ENCODE data around the gene GDF7. TPM values are rescaled to one million over a fixed set of nuclear protein-coding genes. Genes with fewer than 3 reads are reported as not detected.

Gene GDF7
- under 0.01 and 0.28 TPM in 2 replicates for total RNA-seq

DNA sequence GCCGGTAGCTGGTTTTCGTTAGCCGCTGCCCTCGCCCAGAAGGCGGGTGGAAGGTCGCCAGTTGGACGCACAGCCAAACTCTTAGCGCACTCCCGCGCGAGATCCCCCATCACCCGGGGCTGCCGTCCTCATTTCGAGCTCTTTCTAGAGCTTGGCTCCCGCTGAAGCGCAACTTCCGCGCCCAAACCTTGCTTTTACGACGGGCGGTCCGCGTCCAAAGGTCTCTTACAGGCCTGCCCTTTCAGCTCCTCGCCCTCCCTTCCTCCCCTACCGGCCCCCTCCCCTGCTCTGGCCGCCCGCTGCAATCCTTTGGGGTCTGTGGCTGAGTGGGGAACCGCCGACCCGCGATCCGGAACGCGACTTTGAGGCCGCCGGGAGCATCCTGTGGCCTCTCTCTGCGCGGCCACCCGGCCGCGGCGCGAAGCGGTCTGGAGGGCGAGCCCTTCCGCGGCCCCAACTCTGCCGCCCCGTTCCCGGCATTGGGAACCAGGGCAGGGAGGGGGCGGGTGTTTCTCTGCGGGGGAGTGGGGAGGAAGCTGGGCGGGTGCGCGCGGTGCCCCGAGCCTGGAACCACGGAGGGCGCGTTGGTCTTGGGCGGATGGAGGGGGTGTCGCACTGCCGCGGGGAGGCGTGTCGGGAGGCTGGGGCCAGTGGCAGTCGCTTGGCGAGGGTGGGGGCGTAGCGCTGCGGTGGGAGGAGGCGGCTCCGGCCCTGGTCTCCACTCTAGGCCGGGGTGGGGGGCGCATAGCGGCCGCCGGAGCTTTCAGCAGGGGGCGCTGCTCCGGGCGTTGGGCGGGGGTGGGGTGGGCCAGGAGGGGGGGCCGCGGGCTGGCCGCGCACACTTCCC is at the start of gene GDF7:
Gene GDF7, plus strand, starts transcription at position 841 of the 847 bp plus-strand sequence. CDS start 96 bp downstream, outside the sequence.

DNA sequence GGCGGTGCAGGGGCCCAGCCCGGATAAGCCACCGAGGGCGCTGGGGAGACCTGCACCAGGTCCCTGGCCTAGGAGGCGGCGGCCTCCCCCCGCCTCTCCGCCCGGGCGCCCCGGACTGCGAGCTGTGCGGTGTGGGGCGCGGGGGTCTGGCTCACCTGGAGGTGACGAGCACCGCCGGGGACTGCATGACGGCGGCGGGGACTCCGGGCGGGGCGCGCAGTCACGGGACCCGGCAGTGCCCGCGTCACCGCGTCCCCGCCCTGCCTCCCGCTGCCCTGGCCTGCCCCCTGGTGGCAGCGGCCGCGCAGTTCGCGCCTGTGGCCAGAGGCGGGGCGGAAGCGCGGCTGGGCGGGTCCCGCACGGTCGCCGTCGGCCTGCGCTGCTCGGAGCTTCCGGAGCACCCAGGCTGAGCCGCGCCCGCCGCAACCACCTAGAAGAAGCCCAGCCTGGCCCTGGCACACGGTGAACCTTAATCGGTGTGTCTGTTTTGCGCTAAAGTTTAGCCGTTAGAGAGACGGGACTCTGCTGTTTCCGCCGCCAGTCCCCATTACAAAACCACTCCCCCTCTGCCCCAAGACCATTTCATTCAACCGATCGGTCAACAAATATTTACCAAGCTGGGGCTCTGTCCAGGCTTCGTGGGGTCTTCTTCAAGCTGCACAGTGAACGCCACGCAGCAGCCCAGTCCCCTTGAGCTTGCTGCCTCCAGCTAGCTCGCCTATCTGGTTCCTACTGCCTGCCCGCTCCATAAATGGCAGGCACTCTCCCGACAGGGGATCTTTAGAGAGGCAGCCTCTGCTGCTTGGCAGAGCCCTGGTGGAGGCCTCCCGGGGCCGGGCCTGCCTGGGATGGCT is 15.8 kb upstream of the GDF7 start, which contains the start of gene HS1BP3:
Gene HS1BP3, minus strand, starts transcription at position 222 of the 854 bp plus-strand sequence. Its CDS starts 35 bp downstream, at position 187.

Other genes starting within 250 kb of the GDF7 start
- 151 and 171 TPM in 2 replicates for gene RHOB, start 220.1 kb upstream of the GDF7 start, total RNA-seq
- 12.8 and 29.0 TPM in 2 replicates for gene HS1BP3, start 16.0 kb upstream of the GDF7 start, total RNA-seq
- gene LDAH, start 156.0 kb downstream of the GDF7 start, total RNA-seq, result 15.7 and 20.3 TPM in 2 replicates

All from regular cardiac myocyte (primary cell).